ENCODE results near the gene VASN.
"Not testable (repeated sequence)": the region's sequence is repeated elsewhere in the genome, so short reads cannot be mapped to it uniquely, and the experiment has no call there.

DNA sequence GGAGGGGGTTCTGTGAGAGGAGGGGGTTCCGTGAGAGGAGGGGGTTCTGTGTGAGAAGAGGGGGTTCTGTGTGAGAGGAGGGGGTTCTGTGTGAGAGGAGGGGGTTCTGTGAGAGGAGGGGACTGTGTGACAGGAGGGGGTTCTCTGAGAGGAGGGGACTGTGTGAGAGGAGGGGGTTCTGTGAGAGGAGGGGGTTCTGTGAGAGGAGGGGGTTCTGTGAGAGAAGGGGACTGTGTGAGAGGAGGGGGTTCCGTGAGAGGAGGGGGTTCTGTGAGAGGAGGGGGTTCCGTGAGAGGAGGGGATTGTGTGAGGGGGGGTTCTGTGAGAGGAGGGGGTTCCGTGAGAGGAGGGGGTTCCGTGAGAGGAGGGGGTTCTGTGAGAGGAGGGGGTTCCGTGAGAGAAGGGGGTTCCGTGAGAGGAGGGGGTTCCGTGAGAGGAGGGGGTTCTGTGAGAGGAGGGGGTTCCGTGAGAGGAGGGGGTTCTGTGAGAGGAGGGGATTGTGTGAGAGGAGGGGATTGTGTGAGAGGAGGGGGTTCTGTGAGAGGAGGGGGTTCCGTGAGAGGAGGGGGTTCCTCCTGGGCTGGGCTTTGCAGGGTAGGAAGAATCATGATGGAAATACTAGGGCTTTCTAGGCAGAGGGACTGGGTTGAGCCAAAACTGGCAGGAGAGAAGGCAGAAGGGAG is 27.2 kb upstream of the VASN start:
- TF ChIP-seq POLR2A (IDR thresholded peaks at IDR 0.05; ENCODE audit: low read depth, low read length); POU2F2 (IDR thresholded peaks at IDR 0.05; ENCODE audit: low read depth, low read length); POLR2AphosphoS5 (IDR thresholded peaks at IDR 0.05; ENCODE audit: low read depth, low read length); TAF1 (IDR thresholded peaks at IDR 0.05; ENCODE audit: low read depth, low read length); SPI1 (IDR thresholded peaks at IDR 0.05; ENCODE audit: low read depth, low read length); PAX5 (IDR thresholded peaks at IDR 0.05; ENCODE audit: insufficient read depth, low read length, severe bottlenecking): not testable (repeated sequence)

Data from GM12891 (cell line).